Smooth muscle cell (in vitro differentiated cells): ENCODE data around the gene EXOC7. TPM values are rescaled to one million over a fixed set of nuclear protein-coding genes. Genes with fewer than 3 reads are reported as not detected.

Experiments
- DNase-seq: peaks from one replicate; lab custom pipeline; 2025; ENCODE audit not compliant: unreplicated experiment; lab: John Stamatoyannopoulos, UW
- H2AFZ ChIP-seq: fragments of 200-600 bp; sonication (generic); 2 replicates; pipeline ENCODE4 v1.6.0; 2016; ENCODE audit warnings: antibody characterized with exemption, low read depth, mild to moderate bottlenecking
- H3F3A ChIP-seq: fragments of 200-600 bp; sonication (generic); 2 replicates; pipeline ENCODE4 v1.6.0; 2017; ENCODE audit warnings: antibody characterized with exemption, low read depth
- H3K27ac ChIP-seq: fragments of 200-600 bp; sonication (generic); 2 replicates; pipeline ENCODE4 v1.5.1; 2016; ENCODE audit warnings: low read depth, mild to moderate bottlenecking
- H3K27me3 ChIP-seq: fragments of 200-600 bp; sonication (generic); 2 replicates; pipeline ENCODE4 v1.6.1; 2016; ENCODE audit warnings: low read depth, mild to moderate bottlenecking
- H3K36me3 ChIP-seq: fragments of 200-600 bp; sonication (generic); 2 replicates; pipeline ENCODE4 v1.5.1; 2016; ENCODE audit warnings: low read depth
- H3K4me1 ChIP-seq: fragments of 200-600 bp; sonication (generic); 2 replicates; pipeline ENCODE4 v1.5.1; 2016; ENCODE audit warnings: low read depth
- H3K4me2 ChIP-seq: fragments of 200-600 bp; sonication (generic); 2 replicates; pipeline ENCODE4 v1.6.0; 2016; ENCODE audit warnings: mild to moderate bottlenecking
- H3K4me3 ChIP-seq: fragments of 200-600 bp; sonication (generic); 2 replicates; pipeline ENCODE4 v1.5.1; 2016; ENCODE audit warnings: mild to moderate bottlenecking
- H3K79me2 ChIP-seq: fragments of 200-600 bp; sonication (generic); 2 replicates; pipeline ENCODE4 v1.6.0; 2016; ENCODE audit warnings: low read depth, mild to moderate bottlenecking
- H3K9ac ChIP-seq: fragments of 200-600 bp; sonication (generic); 2 replicates; pipeline ENCODE4 v1.6.0; 2016; ENCODE audit warnings: low read depth
- H3K9me3 ChIP-seq: fragments of 200-600 bp; sonication (generic); replicated peaks from 2 replicates; pipeline ENCODE4 v1.5.1; 2016; ENCODE audit warnings: low read depth
- H4K20me1 ChIP-seq: fragments of 200-600 bp; sonication (generic); 2 replicates; pipeline ENCODE4 v1.6.0; 2016; ENCODE audit warnings: low read depth
- CTCF ChIP-seq: fragments of 200-600 bp; sonication (generic); IDR thresholded peaks from 2 replicates; pipeline ENCODE4 v1.5.1; 2017; ENCODE audit warnings: borderline replicate concordance, mild to moderate bottlenecking, antibody characterized with exemption; ENCODE audit not compliant: insufficient read depth, poor library complexity, severe bottlenecking
- WGBS: methylation state at CpG from one replicate; pipeline ENCODE4 v1.1.7; 2016; ENCODE audit warnings: low lambda C conversion rate; 5-methylcytosine and 5-hydroxymethylcytosine counted together
- polyA plus RNA-seq: library from polyadenylated mRNA; unstranded; fragments of >200 nt; fragmentation: Nextera tagmentation; extraction: Ambion mirVana; gene quantifications from 2 replicates; pipeline ENCODE4 v1.2.1, GENCODE V29; 2016
- total RNA-seq: library from RNA; depleted of rRNA; stranded (reverse); fragments of >200 nt; gene quantifications from 2 replicates; pipeline ENCODE4 v1.2.3, GENCODE V29; 2014

Gene EXOC7
- total and polyA plus RNA-seq, 2 experiments from 2014 or later, result 59.1 to 70.3 TPM

DNA sequence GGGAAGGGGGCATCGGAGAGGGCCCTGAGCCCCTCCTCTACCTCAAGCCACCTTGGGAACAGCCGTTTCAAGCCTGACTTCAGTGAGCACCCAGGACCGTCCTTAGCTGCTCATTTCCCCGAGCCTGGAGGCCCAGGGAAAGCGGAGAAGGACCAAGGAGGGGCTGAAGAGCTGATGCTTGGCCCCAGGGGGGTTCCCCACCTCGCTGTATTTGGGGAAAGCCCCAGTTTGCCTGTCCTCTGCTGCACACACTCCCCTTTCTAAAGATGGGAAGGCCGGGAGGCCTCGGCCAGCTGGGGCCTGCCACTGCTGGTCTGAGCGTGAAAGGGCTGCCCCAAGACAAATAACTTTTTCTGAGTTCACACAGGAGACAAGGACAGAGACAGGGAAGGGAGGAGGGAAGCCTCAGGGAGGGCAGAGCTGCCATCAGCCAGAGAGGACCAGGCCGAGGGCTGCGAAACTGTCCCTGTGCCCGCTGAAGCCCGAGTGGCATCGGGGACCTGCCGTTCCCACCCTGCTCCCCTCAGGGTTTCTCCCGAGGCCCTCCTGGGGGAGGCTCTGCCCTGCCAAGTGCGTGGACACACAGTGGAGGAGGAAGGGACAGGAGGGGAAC lies 13.0 kb downstream of the EXOC7 start:
- no peaks in the 10 kb centered on the region for H3K79me2 ChIP-seq
- no peak overlapping the region for H3K4me3 ChIP-seq
- DNase-seq, result no peak
- no peaks in the 10 kb centered on the region for H3K4me1 ChIP-seq
- no peaks in the 10 kb centered on the region for H3K36me3 ChIP-seq
- H3F3A ChIP-seq, result peaks cover 5% of the 10 kb centered on the region
- WGBS, result 96% methylated on average over 17 of the region's 17 CpGs
- no peaks in the 10 kb centered on the region for H3K9me3 ChIP-seq
- no peak overlapping the region for H3K4me2 ChIP-seq
- H3K27me3 ChIP-seq, result no peaks in the 10 kb centered on the region
- no peak overlapping the region for H3K27ac ChIP-seq
- H2AFZ ChIP-seq, result no peak overlapping the region
- no peak overlapping the region for H3K9ac ChIP-seq
- TF ChIP-seq CTCF, result no peak
- peaks cover 78% of the 10 kb centered on the region for H4K20me1 ChIP-seq

DNA sequence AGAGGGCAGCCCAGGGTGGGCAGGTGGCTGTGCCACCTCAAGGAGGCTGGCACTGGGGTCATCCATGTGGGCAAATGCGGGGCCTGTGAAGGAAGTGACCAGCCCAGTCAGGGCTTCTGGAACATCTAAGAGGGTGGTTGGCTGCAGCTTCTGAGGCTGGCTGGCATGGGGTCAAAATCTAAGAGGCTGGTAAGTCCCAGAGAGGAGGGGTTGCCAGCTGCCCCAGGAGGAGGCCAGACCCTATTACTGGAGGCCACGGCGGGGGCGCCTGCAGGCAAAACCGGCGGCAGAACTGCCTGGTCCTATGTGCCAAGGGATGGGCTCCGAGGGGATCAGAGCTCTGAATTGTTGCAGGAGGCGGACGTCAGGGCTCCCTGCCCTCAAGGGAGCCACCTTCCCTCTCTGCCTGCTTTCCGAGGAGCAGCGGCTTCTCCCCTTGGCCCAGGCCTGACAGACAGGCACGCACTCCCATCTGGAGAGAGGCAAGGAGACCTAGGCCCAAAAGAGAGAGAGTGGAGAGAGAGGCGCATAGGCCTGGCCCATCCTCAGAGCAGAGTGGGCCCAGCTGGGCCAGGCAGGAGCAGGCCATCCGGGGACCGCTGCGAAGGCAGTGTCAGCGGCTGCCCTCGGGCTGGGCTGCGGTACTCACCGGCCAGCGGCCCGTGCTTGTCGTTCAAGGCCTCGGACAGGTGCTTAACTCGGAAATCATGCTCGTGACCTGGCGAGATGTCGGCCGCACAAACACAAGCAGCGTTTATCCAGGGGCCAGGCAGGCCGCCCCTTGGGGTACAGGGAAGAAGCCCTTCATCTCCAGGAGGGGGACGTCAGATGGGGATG lies 13.7 kb downstream of the EXOC7 start:
- Histone ChIP-seq H3K4me3 (no peak overlapping the region), H4K20me1 (peaks cover 71% of the 10 kb centered on the region), H3K9ac (no peak overlapping the region), H3K9me3 (no peaks in the 10 kb centered on the region), H3K27me3 (no peaks in the 10 kb centered on the region), H3F3A (peaks cover 5% of the 10 kb centered on the region), H3K4me2 (no peak overlapping the region), H3K27ac (no peak overlapping the region), H3K79me2 (no peaks in the 10 kb centered on the region), H2AFZ (no peak overlapping the region), H3K36me3 (no peaks in the 10 kb centered on the region), H3K4me1 (no peaks in the 10 kb centered on the region)
- no peak for TF ChIP-seq CTCF
- WGBS, result 93% methylated on average over 32 of the region's 32 CpGs
- DNase-seq, result no peak

DNA sequence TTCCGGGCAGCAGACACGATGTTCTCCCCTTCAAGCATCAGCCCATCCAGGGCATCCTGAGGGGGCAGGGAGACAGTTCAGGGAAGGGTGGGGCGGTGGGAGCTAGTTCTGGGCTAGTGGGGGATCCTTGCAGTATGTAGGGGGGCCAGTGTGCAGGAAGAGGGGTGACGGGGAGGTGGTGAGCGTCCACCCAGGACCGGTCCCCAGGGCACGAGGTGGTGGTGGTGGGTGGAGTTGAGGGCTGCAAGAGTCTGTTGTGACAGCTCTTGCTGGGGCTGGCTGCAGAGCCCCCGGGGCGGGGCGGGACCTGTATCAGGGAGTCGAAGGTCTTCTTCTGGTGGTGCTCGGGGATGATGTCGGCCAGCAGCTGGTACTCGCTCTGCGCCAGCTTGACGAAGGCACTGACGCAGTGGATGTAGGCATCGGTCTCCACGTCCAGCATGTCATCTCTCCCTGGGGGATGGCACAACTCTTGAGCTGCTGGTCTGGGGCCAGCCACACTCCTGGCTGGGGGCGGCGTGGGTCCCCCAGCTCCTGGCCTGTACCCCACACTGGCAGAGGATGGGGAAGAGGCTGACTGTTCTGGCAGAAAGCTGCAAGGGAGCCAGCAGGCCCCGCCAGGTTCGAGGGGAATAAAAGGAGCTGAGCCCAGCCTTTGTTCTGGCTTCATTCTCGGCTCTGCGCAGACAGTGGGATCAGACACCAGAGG lies 14.6 kb downstream of the EXOC7 start:
- 96% methylated on average over 25 of the region's 25 CpGs for WGBS
- Histone ChIP-seq H3K27me3 (no peaks in the 10 kb centered on the region), H3K79me2 (no peaks in the 10 kb centered on the region), H3K9ac (no peak overlapping the region), H4K20me1 (peaks cover 62% of the 10 kb centered on the region), H3K36me3 (no peaks in the 10 kb centered on the region), H3K4me1 (no peaks in the 10 kb centered on the region), H3F3A (peaks cover under 1% of the 10 kb centered on the region), H2AFZ (no peak overlapping the region), H3K9me3 (no peaks in the 10 kb centered on the region), H3K4me3 (no peak overlapping the region), H3K27ac (no peak overlapping the region), H3K4me2 (no peak overlapping the region)
- no peak for DNase-seq
- TF ChIP-seq CTCF, result no peak
